Neural cell (in vitro differentiated cells): Measurements from ENCODE around the gene RAB22A.

Experiments
- EP300 ChIP-seq: fragments of 450-650 bp; conservative IDR thresholded peaks from 2 replicates; pipeline ENCODE4 v1.6.1; 2014; ENCODE audit warnings: antibody characterized with exemption, mild to moderate bottlenecking, moderate library complexity; ENCODE audit not compliant: poor library complexity, severe bottlenecking
- EZH2 ChIP-seq: fragments of 200-600, 300-800 bp; shearing (Covaris generic), sonication (generic); IDR thresholded peaks from 2 replicates; pipeline ENCODE4 v1.6.1; 2014; ENCODE audit warnings: antibody characterized with exemption, low read length, borderline replicate concordance, mild to moderate bottlenecking; ENCODE audit not compliant: insufficient read depth, poor library complexity, severe bottlenecking
- MXI1 ChIP-seq: fragments of 450-650 bp; conservative IDR thresholded peaks from 2 replicates; pipeline ENCODE4 v1.6.1; 2014; ENCODE audit warnings: antibody characterized with exemption, mild to moderate bottlenecking; ENCODE audit not compliant: poor library complexity, severe bottlenecking
- POLR2AphosphoS5 ChIP-seq: IDR thresholded peaks from 2 replicates; pipeline ENCODE4 v1.6.1; 2012
- RAD21 ChIP-seq: fragments of 450-650 bp; conservative IDR thresholded peaks from 2 replicates; pipeline ENCODE4 v1.6.1; 2014; ENCODE audit warnings: antibody characterized with exemption, mild to moderate bottlenecking, moderate library complexity
- SMC3 ChIP-seq: fragments of 450-650 bp; conservative IDR thresholded peaks from 2 replicates; pipeline ENCODE4 v1.6.1; 2014; ENCODE audit warnings: antibody characterized with exemption, mild to moderate bottlenecking, moderate library complexity; ENCODE audit not compliant: poor library complexity
- TAF1 ChIP-seq: IDR thresholded peaks from 2 replicates; pipeline ENCODE4 v1.6.1; 2012; ENCODE audit warnings: low read depth
- TF ChIP-seq, protein P1 (sequence below): fragments of 450-650 bp; IDR thresholded peaks from 2 replicates; pipeline ENCODE4 v1.5.1; 2014; ENCODE audit warnings: antibody characterized with exemption, mild to moderate bottlenecking, moderate library complexity; ENCODE audit not compliant: poor library complexity, severe bottlenecking
- TF ChIP-seq, protein P2 (sequence below): IDR thresholded peaks from 2 replicates; pipeline ENCODE4 v1.6.1; 2012; ENCODE audit warnings: borderline replicate concordance

DNA sequence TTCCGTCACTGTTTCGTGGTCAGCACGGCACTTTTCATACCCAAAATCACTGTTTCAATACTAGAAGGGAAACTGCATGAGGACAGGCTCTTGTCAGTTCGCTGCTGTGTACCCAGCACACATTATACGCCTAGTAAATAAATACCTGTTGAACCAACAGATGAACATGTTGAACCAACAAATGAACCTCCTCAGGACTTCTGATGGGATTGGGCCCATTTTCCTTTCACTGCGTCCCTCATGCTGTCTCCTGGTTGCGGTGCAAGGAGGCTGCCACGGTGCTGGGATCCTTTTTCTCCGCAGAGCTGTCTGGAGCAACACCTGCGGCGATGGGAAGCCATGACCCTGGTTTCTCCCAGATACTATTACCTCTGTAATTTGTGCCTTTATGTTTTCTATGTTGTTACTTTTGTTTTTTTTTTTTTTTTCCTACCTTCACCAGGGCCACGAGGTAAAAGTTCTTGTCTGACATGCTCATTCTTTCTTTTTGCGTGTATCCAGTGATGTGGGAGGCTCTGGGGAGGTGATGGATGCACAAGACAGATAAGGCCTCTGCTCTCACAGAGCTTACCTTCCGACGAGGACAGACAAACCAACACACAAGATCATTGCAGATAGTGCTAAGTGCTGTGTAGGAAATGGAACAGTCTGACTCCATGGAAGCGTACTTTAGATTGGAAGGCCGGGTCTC lies 80.6 kb downstream of the RAB22A start:
- no peak for TF ChIP-seq MXI1
- TF ChIP-seq SMC3: no peak
- TF ChIP-seq, protein P1, sequence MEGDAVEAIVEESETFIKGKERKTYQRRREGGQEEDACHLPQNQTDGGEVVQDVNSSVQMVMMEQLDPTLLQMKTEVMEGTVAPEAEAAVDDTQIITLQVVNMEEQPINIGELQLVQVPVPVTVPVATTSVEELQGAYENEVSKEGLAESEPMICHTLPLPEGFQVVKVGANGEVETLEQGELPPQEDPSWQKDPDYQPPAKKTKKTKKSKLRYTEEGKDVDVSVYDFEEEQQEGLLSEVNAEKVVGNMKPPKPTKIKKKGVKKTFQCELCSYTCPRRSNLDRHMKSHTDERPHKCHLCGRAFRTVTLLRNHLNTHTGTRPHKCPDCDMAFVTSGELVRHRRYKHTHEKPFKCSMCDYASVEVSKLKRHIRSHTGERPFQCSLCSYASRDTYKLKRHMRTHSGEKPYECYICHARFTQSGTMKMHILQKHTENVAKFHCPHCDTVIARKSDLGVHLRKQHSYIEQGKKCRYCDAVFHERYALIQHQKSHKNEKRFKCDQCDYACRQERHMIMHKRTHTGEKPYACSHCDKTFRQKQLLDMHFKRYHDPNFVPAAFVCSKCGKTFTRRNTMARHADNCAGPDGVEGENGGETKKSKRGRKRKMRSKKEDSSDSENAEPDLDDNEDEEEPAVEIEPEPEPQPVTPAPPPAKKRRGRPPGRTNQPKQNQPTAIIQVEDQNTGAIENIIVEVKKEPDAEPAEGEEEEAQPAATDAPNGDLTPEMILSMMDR: no peak
- no peak for TF ChIP-seq POLR2AphosphoS5
- TF ChIP-seq EP300: no peak
- no peak for TF ChIP-seq EZH2
- TF ChIP-seq, protein P2, sequence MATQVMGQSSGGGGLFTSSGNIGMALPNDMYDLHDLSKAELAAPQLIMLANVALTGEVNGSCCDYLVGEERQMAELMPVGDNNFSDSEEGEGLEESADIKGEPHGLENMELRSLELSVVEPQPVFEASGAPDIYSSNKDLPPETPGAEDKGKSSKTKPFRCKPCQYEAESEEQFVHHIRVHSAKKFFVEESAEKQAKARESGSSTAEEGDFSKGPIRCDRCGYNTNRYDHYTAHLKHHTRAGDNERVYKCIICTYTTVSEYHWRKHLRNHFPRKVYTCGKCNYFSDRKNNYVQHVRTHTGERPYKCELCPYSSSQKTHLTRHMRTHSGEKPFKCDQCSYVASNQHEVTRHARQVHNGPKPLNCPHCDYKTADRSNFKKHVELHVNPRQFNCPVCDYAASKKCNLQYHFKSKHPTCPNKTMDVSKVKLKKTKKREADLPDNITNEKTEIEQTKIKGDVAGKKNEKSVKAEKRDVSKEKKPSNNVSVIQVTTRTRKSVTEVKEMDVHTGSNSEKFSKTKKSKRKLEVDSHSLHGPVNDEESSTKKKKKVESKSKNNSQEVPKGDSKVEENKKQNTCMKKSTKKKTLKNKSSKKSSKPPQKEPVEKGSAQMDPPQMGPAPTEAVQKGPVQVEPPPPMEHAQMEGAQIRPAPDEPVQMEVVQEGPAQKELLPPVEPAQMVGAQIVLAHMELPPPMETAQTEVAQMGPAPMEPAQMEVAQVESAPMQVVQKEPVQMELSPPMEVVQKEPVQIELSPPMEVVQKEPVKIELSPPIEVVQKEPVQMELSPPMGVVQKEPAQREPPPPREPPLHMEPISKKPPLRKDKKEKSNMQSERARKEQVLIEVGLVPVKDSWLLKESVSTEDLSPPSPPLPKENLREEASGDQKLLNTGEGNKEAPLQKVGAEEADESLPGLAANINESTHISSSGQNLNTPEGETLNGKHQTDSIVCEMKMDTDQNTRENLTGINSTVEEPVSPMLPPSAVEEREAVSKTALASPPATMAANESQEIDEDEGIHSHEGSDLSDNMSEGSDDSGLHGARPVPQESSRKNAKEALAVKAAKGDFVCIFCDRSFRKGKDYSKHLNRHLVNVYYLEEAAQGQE: no peak
- TF ChIP-seq TAF1: no peak
- TF ChIP-seq RAD21: no peak
